Brain microvascular endothelial cell (primary cell): Measurements from ENCODE around the gene ADGRG2.

Source experiments
- DNase-seq: peaks from one replicate; pipeline ENCODE4 v3.0.0-alpha.2; 2020
- H3K27ac ChIP-seq: fragments of 250-450 bp; sonication (Bioruptor Pico); 2 replicates; pipeline ENCODE4 v1.5.1; 2020; ENCODE audit warnings: mild to moderate bottlenecking, moderate library complexity
- H3K27me3 ChIP-seq: fragments of 250-450 bp; sonication (Bioruptor Pico); replicated peaks from 2 replicates; pipeline ENCODE4 v1.5.1; 2020; ENCODE audit warnings: mild to moderate bottlenecking
- H3K36me3 ChIP-seq: fragments of 250-450 bp; sonication (Bioruptor Pico); replicated peaks from 2 replicates; pipeline ENCODE4 v1.5.1; 2020; ENCODE audit warnings: mild to moderate bottlenecking
- H3K4me3 ChIP-seq: 2 replicates; pipeline ENCODE4 v1.5.1; 2011; ENCODE audit warnings: low read depth, mild to moderate bottlenecking, control low read depth, low read length, moderate library complexity
- in situ Hi-C: cut with HindIII; loops from 2 replicates; pipeline ENCODE4 v1.10.0; 2017; ENCODE audit warnings: low sequenced_read_pairs, low pct_ligation_motif_present
- TF ChIP-seq, protein P1 (sequence below): IDR thresholded peaks from 2 replicates; pipeline ENCODE4 v1.5.1; 2011; ENCODE audit warnings: low read depth, mild to moderate bottlenecking, moderate library complexity, low read length, control low read depth, inconsistent platforms; ENCODE audit errors: missing control alignments

Gene ADGRG2

DNA sequence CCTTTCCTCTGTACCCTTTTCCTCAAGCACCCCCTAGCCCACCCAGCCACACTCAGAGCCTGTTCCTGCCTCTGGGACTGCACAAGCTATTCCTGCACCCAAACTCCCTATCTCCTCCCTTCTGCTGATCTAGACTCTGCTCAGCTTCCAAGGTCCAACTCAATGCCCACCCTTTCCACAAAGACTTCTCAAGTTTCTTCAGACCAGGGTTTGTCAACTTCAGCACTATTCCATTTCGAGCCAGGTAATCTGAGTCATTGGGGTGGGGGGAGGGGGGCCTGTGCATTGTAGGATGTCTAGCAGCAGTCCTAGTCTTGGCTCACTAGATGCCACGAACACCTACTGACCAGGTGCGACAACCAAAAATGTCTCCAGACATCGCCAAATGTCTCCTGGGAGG lies 175.7 kb downstream of the ADGRG2 start:
- DNase-seq = no peak
- Histone ChIP-seq H3K36me3 (no peaks in the 10 kb centered on the region), H3K4me3 (no peak overlapping the region), H3K27me3 (no peaks in the 10 kb centered on the region), H3K27ac (no peak overlapping the region)
- TF ChIP-seq, protein P1, sequence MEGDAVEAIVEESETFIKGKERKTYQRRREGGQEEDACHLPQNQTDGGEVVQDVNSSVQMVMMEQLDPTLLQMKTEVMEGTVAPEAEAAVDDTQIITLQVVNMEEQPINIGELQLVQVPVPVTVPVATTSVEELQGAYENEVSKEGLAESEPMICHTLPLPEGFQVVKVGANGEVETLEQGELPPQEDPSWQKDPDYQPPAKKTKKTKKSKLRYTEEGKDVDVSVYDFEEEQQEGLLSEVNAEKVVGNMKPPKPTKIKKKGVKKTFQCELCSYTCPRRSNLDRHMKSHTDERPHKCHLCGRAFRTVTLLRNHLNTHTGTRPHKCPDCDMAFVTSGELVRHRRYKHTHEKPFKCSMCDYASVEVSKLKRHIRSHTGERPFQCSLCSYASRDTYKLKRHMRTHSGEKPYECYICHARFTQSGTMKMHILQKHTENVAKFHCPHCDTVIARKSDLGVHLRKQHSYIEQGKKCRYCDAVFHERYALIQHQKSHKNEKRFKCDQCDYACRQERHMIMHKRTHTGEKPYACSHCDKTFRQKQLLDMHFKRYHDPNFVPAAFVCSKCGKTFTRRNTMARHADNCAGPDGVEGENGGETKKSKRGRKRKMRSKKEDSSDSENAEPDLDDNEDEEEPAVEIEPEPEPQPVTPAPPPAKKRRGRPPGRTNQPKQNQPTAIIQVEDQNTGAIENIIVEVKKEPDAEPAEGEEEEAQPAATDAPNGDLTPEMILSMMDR = no peak
- in situ Hi-C loops = no loop called here

DNA sequence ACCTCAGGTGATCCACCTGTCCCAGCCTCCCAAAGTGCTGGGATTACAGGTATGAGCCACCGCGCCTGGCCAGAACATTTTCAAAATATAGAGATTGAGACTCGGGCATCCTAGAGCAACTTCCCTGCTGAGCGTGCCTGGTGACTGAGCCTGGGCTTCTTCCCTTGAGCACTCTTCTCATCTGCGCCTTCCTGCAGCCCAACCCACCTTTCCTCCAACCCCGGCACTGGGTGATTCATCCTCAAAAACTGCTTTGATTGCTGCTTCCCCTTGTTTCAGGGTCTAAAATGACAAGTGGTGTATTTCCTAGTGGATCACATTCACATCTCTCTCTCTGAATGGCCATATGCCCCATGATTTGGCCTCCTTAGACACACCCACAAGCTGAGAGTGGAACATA lies 176.1 kb downstream of the ADGRG2 start:
- Histone ChIP-seq H3K27ac (no peak overlapping the region), H3K36me3 (no peaks in the 10 kb centered on the region), H3K27me3 (no peaks in the 10 kb centered on the region), H3K4me3 (no peak overlapping the region)
- in situ Hi-C loops = no loop called here
- TF ChIP-seq, protein P1 = no peak
- no peak for DNase-seq

DNA sequence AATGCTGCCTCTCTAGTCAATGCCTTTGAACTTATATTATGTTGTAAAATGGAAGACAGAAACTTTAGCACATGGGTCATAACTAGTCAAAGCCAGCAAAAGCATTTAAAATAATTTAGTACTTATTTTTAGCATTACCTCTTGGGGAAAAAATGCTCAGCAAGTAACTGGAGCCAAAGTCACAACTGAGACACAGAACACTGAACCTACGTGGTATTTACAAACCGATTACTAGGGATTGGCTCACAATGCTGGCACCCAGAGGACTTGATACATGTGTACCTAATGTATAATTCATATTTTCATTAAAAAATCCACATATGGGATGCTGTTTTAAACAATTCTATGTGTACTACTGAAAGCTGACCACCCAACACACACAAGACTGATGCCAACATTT lies 176.8 kb downstream of the ADGRG2 start:
- in situ Hi-C loops = no loop called here
- TF ChIP-seq, protein P1 = no peak
- Histone ChIP-seq H3K27me3 (no peaks in the 10 kb centered on the region), H3K27ac (no peak overlapping the region), H3K36me3 (no peaks in the 10 kb centered on the region), H3K4me3 (no peak overlapping the region)
- DNase-seq = no peak

DNA sequence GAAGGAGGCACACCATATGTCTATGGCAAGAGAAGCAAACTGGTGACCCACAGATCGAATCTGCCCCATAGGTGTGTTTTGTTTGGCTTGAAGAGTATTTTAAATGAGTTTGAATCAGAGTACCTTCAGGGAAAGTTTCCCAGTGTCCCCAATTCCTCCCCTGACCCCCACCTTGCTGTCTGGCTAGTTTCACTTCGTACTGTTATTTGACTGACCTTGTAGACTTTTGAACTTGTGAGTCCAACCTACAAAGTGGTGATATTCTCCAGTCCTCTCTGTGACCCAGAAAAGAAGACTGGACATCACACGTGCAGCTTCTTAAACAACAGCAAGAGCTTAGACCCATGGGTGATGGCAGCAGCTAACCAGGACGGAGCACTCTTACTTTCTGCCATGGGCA lies 177.8 kb downstream of the ADGRG2 start:
- H3K36me3 ChIP-seq = no peaks in the 10 kb centered on the region
- H3K27ac ChIP-seq = no peak overlapping the region
- H3K27me3 ChIP-seq = no peaks in the 10 kb centered on the region
- TF ChIP-seq, protein P1 = no peak
- no peak for DNase-seq
- in situ Hi-C loops = no loop called here
- H3K4me3 ChIP-seq = no peak overlapping the region

DNA sequence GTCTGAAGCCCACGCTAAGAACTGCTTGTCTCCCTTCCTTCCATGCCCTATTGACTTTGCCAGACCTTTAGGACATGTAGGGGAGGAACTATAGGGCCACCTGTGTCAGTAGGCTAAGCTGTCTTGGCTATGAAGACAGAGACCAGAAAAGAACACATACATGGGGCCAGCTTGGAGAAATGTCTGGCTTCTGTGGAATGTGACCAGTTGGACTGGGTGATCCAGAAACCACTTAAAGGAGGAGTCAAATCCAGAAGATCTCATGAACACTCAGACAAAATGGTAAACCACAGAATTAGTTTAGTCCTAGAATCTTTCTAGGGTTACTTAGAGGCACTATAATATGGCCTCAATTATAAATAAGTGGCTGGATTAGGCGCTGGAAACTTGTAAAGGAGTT lies 180.4 kb downstream of the ADGRG2 start:
- Histone ChIP-seq H3K27me3 (no peaks in the 10 kb centered on the region), H3K4me3 (no peak overlapping the region), H3K36me3 (no peaks in the 10 kb centered on the region), H3K27ac (no peak overlapping the region)
- TF ChIP-seq, protein P1 = no peak
- DNase-seq = no peak
- in situ Hi-C loops = no loop called here
